ENCODE measurements around the gene MOBP.

- TF ChIP-seq POLR2AphosphoS5 (IDR thresholded peaks at IDR 0.05; ENCODE audit: low read depth, low read length) (no peak), TAF1 (IDR thresholded peaks at IDR 0.05; ENCODE audit: low read depth, low read length) (no peak), PAX5 (IDR thresholded peaks at IDR 0.05; ENCODE audit: insufficient read depth, low read length, severe bottlenecking) (no peak), POLR2A (IDR thresholded peaks at IDR 0.05; ENCODE audit: low read depth, low read length) (no peak), POU2F2 (IDR thresholded peaks at IDR 0.05; ENCODE audit: low read depth, low read length) (no peak), SPI1 (IDR thresholded peaks at IDR 0.05; ENCODE audit: low read depth, low read length) (no peak)
Observed at GRCh38 chr3:39434574-39434973, 32.9 kb upstream of the MOBP start.
